Dedifferentiated amniotic fluid mesenchymal stem cell (primary cell): ENCODE measurements around the gene LRRC36.
"Not testable (repeated sequence)": the region's sequence is repeated elsewhere in the genome, so short reads cannot be mapped to it uniquely, and the experiment has no call there.

ENCODE experiments used
- DNase-seq: peaks from one replicate; pipeline ENCODE4 v3.0.0-alpha.2; 2016; ENCODE audit errors: extremely low spot score

The LRRC36 gene

GRCh38 chr16:67400901-67401300 is 74.3 kb downstream of the LRRC36 start:
- DNase-seq, result no peak

- no peak for DNase-seq
Measured at GRCh38 chr16:67403976-67404555, 77.5 kb downstream of the LRRC36 start.

- no peak for DNase-seq
Measured at GRCh38 chr16:67404740-67405226, 78.2 kb downstream of the LRRC36 start.

GRCh38 chr16:67405336-67405735 is 78.7 kb downstream of the LRRC36 start:
- DNase-seq, result no peak

GRCh38 chr16:67406111-67406971 is 79.7 kb downstream of the LRRC36 start:
- DNase-seq, result peak; percentile 79

- DNase-seq, result no peak
Measured at GRCh38 chr16:67407176-67407787, 80.7 kb downstream of the LRRC36 start.

GRCh38 chr16:67407788-67408452 is 81.3 kb downstream of the LRRC36 start:
- DNase-seq, result no peak

- DNase-seq, result no peak
Measured at GRCh38 chr16:67409631-67410030, 83.0 kb downstream of the LRRC36 start.

- DNase-seq, result no peak
Measured at GRCh38 chr16:67411339-67411738, 84.7 kb downstream of the LRRC36 start.

GRCh38 chr16:67412294-67412693 is 85.7 kb downstream of the LRRC36 start:
- no peak for DNase-seq

- no peak for DNase-seq
Measured at GRCh38 chr16:67413978-67414911, 87.6 kb downstream of the LRRC36 start.

GRCh38 chr16:67415421-67415820 is 88.8 kb downstream of the LRRC36 start:
- not testable (repeated sequence) for DNase-seq

GRCh38 chr16:67415872-67416793 is 89.5 kb downstream of the LRRC36 start, which contains the start of gene ZDHHC1:
TSS of gene ZDHHC1 (minus strand) at chr16:67416477. CDS start at chr16:67407775, 8,702 bp downstream.
- peak; percentile 63 for DNase-seq

- no peak for DNase-seq
Measured at GRCh38 chr16:67417333-67418061, 90.9 kb downstream of the LRRC36 start.

- no peak for DNase-seq
Measured at GRCh38 chr16:67419502-67419901, 92.9 kb downstream of the LRRC36 start.

- DNase-seq, result no peak
Measured at GRCh38 chr16:67419931-67420330, 93.3 kb downstream of the LRRC36 start.

GRCh38 chr16:67421030-67421429 is 94.4 kb downstream of the LRRC36 start:
- no peak for DNase-seq

GRCh38 chr16:67423015-67423414 is 96.4 kb downstream of the LRRC36 start:
- DNase-seq, result no peak

- no peak for DNase-seq
Measured at GRCh38 chr16:67423611-67424260, 97.1 kb downstream of the LRRC36 start.
